ENCODE results near the gene TRPV4. TPM values are rescaled to one million over a fixed set of nuclear protein-coding genes. Genes with fewer than 3 reads are reported as not detected.

The TRPV4 gene
- total RNA-seq, 3 donors from 2014 or later (not counting 1 experiment from before 2014, with no cell fraction given), result not detected

DNA sequence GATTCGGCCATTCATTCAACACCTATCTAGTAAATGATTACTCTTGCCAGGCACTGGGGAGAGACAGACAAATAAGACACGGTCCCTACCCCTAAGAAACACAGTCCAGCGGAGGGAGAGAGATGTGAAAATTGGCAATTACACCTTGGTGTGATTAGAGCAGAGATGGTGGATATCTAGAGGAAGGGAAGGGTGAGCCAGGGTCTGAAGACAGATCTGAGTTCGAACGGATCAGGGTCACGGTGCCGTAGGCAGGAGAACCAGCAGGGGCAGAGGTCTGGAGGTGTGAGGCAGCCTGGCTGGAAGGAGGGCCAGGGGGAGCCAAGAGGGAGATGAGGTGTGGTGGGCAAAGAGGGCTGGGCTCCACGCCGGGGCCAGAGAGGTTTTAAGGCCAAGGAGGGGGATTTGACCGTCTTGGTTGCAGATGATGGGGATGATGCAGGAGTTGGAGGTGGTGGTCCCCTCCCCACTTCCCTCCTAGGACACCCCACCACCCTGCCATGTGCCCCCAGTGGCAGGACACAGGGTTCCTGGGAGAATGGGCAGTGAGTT lies 92.4 kb downstream of the TRPV4 start:
- no peak overlapping the region for H3K27ac ChIP-seq (ENCODE audit: low read length)

DNA sequence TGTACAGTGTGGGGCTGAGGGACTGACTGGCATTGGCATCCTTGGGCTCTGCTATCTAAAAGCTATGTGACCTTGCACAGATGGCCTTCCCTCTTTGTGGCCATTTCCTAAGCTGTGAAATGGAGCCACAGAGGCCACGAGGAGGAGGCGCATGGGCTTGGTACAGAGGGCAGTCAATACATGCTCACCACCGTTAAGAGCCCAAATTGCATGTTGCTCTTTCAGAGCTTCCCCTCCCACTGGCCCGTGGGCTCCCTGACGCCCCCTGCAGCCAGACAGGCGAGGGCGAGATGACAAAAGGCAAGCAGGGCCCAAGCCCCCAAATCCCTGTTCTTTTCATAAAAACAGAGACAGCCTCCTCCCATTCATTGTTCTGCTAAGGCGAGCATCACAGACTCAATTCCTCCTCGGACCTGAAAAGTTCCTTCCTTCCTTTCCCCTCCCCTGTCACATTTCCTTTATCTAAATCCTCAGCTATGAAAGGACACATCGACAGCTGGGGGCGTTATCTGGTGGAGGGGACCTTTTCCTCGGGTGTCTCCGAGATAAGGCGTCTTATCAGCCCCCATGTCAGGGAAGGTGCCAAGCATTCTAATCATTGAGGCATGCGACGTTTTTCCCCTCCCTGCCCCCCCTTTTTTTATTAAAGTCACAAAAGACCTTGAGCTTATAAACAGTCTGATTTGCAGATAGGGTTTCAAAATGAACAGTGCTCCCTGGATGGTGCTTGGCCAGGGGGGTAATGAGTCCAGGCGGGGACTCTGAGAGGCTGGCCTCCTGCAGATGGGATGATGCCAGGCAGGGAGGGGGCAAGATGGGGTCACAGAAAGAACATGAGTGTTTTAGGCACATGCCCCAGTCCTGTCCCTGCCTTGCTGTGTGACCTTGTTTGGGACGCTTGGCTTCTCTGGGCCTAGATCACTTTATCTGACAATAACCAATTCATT lies 93.2 kb downstream of the TRPV4 start:
- H3K36me3 Mint-ChIP-seq, result no peaks in the 10 kb centered on the region
- H3K4me1 Mint-ChIP-seq, result no peaks in the 10 kb centered on the region
- DNase-seq (peak; percentile 10 to 24), ATAC-seq (no peak)
- H3K27ac Mint-ChIP-seq, result no peak overlapping the region
- H3K4me1 ChIP-seq (ENCODE audit: control insufficient read depth, insufficient read depth, low read length), result no peaks in the 10 kb centered on the region
- H3K9me3 ChIP-seq (ENCODE audit: control insufficient read depth, insufficient read depth, low read length), result no peaks in the 10 kb centered on the region
- no peak overlapping the region for H3K27ac ChIP-seq (ENCODE audit: low read length)
- H3K27me3 ChIP-seq (ENCODE audit: control insufficient read depth, insufficient read depth, low read length), result no peaks in the 10 kb centered on the region
- H3K27me3 Mint-ChIP-seq (ENCODE audit: low read depth in 2 of 2), result peaks cover 9 to 10% of the 10 kb centered on the region in 2 donors
- TF ChIP-seq, protein P1, sequence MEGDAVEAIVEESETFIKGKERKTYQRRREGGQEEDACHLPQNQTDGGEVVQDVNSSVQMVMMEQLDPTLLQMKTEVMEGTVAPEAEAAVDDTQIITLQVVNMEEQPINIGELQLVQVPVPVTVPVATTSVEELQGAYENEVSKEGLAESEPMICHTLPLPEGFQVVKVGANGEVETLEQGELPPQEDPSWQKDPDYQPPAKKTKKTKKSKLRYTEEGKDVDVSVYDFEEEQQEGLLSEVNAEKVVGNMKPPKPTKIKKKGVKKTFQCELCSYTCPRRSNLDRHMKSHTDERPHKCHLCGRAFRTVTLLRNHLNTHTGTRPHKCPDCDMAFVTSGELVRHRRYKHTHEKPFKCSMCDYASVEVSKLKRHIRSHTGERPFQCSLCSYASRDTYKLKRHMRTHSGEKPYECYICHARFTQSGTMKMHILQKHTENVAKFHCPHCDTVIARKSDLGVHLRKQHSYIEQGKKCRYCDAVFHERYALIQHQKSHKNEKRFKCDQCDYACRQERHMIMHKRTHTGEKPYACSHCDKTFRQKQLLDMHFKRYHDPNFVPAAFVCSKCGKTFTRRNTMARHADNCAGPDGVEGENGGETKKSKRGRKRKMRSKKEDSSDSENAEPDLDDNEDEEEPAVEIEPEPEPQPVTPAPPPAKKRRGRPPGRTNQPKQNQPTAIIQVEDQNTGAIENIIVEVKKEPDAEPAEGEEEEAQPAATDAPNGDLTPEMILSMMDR (IDR thresholded peaks at IDR 0.05), result no peak
- H3K4me3 ChIP-seq (ENCODE audit: low read length), result no peak overlapping the region
- intact Hi-C loops (cut with micrococcal nuclease), result no loop called here
- H3K9me3 Mint-ChIP-seq, result no peaks in the 10 kb centered on the region
- WGBS (ENCODE audit: insufficient coverage), result 45% methylated on average over 18 of the region's 18 CpGs
- H3K36me3 ChIP-seq (ENCODE audit: control insufficient read depth, insufficient read depth, low read length), result no peaks in the 10 kb centered on the region
- H3K4me3 Mint-ChIP-seq, result no peak overlapping the region

More for the DNA sequence above, 92.4 kb downstream of the TRPV4 start:
- Histone ChIP-seq H3K27me3 (ENCODE audit: control insufficient read depth, insufficient read depth, low read length) (no peaks in the 10 kb centered on the region), H3K36me3 (ENCODE audit: control insufficient read depth, insufficient read depth, low read length) (no peaks in the 10 kb centered on the region), H3K4me1 (ENCODE audit: control insufficient read depth, insufficient read depth, low read length) (no peaks in the 10 kb centered on the region), H3K4me3 (ENCODE audit: low read length) (no peak overlapping the region), H3K9me3 (ENCODE audit: control insufficient read depth, insufficient read depth, low read length) (no peaks in the 10 kb centered on the region)
- DNase-seq (no peak), ATAC-seq (no peak)
- Mint-ChIP-seq H3K4me3 (no peak overlapping the region), H3K27ac (no peak overlapping the region), H3K27me3 (ENCODE audit: low read depth in 2 of 2) (peaks cover 1 to 4% of the 10 kb centered on the region in 2 donors), H3K36me3 (no peaks in the 10 kb centered on the region), H3K9me3 (no peaks in the 10 kb centered on the region), H3K4me1 (no peaks in the 10 kb centered on the region)
- TF ChIP-seq, protein P1 (IDR thresholded peaks at IDR 0.05), result no peak
- intact Hi-C loops (cut with micrococcal nuclease), result no loop called here
- 92% methylated on average over 8 of the region's 10 CpGs for WGBS (ENCODE audit: insufficient coverage)

GRCh38 chr12:109738878-109739665 lies 94.1 kb downstream of the TRPV4 start:
- Histone ChIP-seq H3K4me3 (ENCODE audit: low read length) (no peak overlapping the region), H3K27me3 (ENCODE audit: control insufficient read depth, insufficient read depth, low read length) (no peaks in the 10 kb centered on the region), H3K4me1 (ENCODE audit: control insufficient read depth, insufficient read depth, low read length) (no peaks in the 10 kb centered on the region), H3K27ac (ENCODE audit: low read length) (no peak overlapping the region), H3K9me3 (ENCODE audit: control insufficient read depth, insufficient read depth, low read length) (no peaks in the 10 kb centered on the region), H3K36me3 (ENCODE audit: control insufficient read depth, insufficient read depth, low read length) (no peaks in the 10 kb centered on the region)
- H3K36me3 Mint-ChIP-seq, result no peaks in the 10 kb centered on the region
- H3K9me3 Mint-ChIP-seq, result no peaks in the 10 kb centered on the region
- no peaks in the 10 kb centered on the region for H3K4me1 Mint-ChIP-seq
- intact Hi-C loops (cut with micrococcal nuclease), result no loop called here
- H3K27me3 Mint-ChIP-seq (ENCODE audit: low read depth in 2 of 2), result peaks cover 14 to 18% of the 10 kb centered on the region in 2 donors
- WGBS (ENCODE audit: insufficient coverage), result 90% methylated on average over 5 of the region's 6 CpGs
- no peak overlapping the region for H3K4me3 Mint-ChIP-seq
- no peak overlapping the region for H3K27ac Mint-ChIP-seq
- peak in 1 of 2 donors; percentile 7 for DNase-seq
- TF ChIP-seq, protein P1 (IDR thresholded peaks at IDR 0.05), result no peak
- no peak for ATAC-seq
